Measurements from ENCODE around the gene ZNF777.

DNA sequence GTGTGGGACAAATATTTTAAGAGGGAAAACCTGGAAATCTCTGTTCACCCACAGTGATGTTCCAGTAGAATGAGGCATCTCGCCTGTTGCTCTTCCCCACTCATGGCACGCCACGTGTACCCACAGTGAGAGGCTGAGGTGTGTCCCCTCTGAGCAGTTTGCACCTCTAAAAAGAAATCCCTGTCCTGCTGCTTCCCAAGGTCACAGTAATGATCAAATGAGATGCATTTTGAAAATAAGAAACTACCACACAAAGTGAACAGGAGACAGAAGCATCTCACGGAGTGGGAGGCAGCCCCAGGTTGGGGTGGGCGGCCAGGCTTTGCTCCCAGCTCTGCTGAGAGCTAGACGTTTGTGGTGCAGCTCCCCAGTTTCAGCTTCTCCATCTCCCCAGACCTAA, 12.4 kb upstream of the ZNF777 start:
- TF ChIP-seq, protein P1, sequence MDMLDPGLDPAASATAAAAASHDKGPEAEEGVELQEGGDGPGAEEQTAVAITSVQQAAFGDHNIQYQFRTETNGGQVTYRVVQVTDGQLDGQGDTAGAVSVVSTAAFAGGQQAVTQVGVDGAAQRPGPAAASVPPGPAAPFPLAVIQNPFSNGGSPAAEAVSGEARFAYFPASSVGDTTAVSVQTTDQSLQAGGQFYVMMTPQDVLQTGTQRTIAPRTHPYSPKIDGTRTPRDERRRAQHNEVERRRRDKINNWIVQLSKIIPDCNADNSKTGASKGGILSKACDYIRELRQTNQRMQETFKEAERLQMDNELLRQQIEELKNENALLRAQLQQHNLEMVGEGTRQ (IDR thresholded peaks at IDR 0.05; ENCODE audit: low read depth, low read length): no peak
- TF ChIP-seq POLR2A (IDR thresholded peaks at IDR 0.05; ENCODE audit: low read depth, low read length) (no peak), MXI1 (IDR thresholded peaks at IDR 0.05; ENCODE audit: borderline replicate concordance, low read depth, low read length) (no peak)
- TF ChIP-seq, protein P2, sequence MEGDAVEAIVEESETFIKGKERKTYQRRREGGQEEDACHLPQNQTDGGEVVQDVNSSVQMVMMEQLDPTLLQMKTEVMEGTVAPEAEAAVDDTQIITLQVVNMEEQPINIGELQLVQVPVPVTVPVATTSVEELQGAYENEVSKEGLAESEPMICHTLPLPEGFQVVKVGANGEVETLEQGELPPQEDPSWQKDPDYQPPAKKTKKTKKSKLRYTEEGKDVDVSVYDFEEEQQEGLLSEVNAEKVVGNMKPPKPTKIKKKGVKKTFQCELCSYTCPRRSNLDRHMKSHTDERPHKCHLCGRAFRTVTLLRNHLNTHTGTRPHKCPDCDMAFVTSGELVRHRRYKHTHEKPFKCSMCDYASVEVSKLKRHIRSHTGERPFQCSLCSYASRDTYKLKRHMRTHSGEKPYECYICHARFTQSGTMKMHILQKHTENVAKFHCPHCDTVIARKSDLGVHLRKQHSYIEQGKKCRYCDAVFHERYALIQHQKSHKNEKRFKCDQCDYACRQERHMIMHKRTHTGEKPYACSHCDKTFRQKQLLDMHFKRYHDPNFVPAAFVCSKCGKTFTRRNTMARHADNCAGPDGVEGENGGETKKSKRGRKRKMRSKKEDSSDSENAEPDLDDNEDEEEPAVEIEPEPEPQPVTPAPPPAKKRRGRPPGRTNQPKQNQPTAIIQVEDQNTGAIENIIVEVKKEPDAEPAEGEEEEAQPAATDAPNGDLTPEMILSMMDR (conservative IDR thresholded peaks at IDR 0.05; ENCODE audit: low read depth, low read length): no peak

Data from IMR-90 (cell line).